Hepatocyte (in vitro differentiated cells): Measurements from ENCODE around the gene MDGA2.

Experiments used
- CTCF ChIP-seq: fragments of 200-600 bp; sonication (generic); IDR thresholded peaks from 2 replicates; pipeline ENCODE4 v1.5.1; 2016; ENCODE audit warnings: antibody characterized with exemption, mild to moderate bottlenecking; ENCODE audit not compliant: poor library complexity
- EZH2 ChIP-seq: fragments of 200-600 bp; sonication (generic); IDR thresholded peaks from 2 replicates; pipeline ENCODE4 v1.6.1; 2016; ENCODE audit warnings: antibody characterized with exemption, mild to moderate bottlenecking, borderline replicate concordance
- EZH2phosphoT487 ChIP-seq: fragments of 200-600 bp; sonication (generic); IDR thresholded peaks from one replicate; pipeline ENCODE4 v1.6.1; 2018; ENCODE audit warnings: antibody characterized with exemption, mild to moderate bottlenecking, low read depth, moderate library complexity; ENCODE audit not compliant: unreplicated experiment, severe bottlenecking

GRCh38 chr14:47507861-47508260 is 167.5 kb downstream of the MDGA2 start:
- TF ChIP-seq EZH2: no peak
- TF ChIP-seq CTCF: no peak
- no peak for TF ChIP-seq EZH2phosphoT487
